GM23248 (cell line): ENCODE measurements around the gene XXYLT1.

Experiments
- EZH2 ChIP-seq: fragments of 200-600 bp; sonication (generic); IDR thresholded peaks from 2 replicates; pipeline ENCODE4 v1.6.1; 2018; ENCODE audit warnings: antibody characterized with exemption, mild to moderate bottlenecking; ENCODE audit not compliant: insufficient read depth, poor library complexity, severe bottlenecking
- EZH2phosphoT487 ChIP-seq: fragments of 200-600 bp; sonication (generic); IDR thresholded peaks from 2 replicates; pipeline ENCODE4 v1.6.1; 2018; ENCODE audit warnings: antibody characterized with exemption, moderate library complexity, mild to moderate bottlenecking, low read depth; ENCODE audit not compliant: insufficient read depth

DNA sequence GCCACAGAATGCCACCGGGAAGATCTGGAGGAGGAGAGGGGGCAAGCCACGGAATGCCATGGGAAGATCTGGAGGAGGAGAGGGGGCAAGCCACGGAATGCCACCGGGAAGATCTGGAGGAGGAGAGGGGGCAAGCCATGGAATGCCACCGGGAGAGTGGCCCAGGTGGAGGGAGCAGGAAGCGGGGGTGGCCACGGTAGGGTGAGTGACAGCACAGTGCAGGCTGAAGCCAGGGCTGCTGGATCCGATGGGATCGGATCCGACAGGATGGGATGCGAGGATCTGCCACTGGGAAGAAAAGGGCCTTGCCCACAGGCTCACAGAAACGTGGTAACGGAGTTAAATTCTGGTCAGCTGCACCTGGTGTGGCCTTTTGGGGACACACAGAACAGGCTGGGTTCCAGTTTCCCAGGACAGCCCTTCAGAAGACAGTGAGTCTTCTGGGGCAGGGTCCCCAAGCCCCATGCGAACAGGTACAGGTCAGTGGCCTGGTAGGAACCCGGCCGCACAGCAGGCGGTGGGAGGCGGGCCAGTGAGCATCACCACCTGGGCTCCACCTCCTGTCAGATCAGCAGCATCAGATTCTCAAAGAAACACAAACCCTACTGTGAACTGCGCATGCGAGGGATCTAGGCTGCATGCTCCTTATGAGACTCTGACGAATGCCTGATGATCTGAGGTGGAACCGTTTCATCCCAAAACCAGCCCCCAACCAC is 58.8 kb downstream of the XXYLT1 start:
- TF ChIP-seq EZH2phosphoT487 (no peak), EZH2 (no peak)
